ENCODE measurements around the gene SMC1A.

DNA sequence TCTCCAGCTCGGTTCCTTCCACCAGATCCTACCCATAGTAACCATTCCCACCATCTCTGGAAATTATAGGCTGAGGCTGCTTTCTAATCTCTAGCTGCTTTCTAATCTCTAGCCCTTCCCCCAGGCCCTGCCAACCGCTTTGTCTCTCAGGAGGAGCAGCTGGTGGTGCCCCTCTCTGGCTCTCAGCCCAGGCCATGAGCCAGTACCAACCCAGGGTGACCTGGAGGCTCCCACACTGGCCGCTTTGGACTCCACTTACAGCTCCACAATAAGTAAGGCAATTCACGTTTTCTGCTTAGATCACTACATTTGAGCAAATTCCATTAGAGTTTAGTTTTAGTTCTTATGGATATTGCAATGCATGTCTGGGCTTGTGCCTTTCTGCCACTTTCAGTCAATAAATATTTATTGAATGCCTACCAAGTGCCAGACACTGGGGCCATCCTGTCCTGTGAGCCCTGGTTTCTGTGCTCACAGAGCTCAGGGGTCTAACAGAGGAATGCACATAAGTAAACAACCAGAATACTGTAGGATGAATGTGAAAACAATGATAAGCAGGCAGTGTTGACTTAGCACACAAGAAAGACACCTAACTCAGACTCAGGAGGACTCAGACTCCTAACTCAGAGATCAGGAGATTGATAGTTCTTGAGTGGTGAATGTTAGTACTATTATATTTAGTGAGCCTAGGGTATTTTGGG, 38.9 kb downstream of the SMC1A start:
- TF ChIP-seq, protein P1, sequence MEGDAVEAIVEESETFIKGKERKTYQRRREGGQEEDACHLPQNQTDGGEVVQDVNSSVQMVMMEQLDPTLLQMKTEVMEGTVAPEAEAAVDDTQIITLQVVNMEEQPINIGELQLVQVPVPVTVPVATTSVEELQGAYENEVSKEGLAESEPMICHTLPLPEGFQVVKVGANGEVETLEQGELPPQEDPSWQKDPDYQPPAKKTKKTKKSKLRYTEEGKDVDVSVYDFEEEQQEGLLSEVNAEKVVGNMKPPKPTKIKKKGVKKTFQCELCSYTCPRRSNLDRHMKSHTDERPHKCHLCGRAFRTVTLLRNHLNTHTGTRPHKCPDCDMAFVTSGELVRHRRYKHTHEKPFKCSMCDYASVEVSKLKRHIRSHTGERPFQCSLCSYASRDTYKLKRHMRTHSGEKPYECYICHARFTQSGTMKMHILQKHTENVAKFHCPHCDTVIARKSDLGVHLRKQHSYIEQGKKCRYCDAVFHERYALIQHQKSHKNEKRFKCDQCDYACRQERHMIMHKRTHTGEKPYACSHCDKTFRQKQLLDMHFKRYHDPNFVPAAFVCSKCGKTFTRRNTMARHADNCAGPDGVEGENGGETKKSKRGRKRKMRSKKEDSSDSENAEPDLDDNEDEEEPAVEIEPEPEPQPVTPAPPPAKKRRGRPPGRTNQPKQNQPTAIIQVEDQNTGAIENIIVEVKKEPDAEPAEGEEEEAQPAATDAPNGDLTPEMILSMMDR (IDR thresholded peaks at IDR 0.05; ENCODE audit: low read depth, low read length) = no peak
- TF ChIP-seq, protein P2, sequence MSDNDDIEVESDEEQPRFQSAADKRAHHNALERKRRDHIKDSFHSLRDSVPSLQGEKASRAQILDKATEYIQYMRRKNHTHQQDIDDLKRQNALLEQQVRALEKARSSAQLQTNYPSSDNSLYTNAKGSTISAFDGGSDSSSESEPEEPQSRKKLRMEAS (IDR thresholded peaks at IDR 0.05; ENCODE audit: low read depth, low read length) = no peak

All from NB4 (cell line).